HG02885 (cell line): ENCODE measurements around the gene SESN2.

Source experiments
- ATAC-seq: cut with Tn5 transposase; IDR thresholded peaks from one replicate; pipeline ENCODE4 v1.9.1; 2021; ENCODE audit warnings: mild to moderate bottlenecking; ENCODE audit not compliant: unreplicated experiment, poor library complexity

The SESN2 gene

GRCh38 chr1:28259252-28259933 is at the start of gene SESN2:
SESN2 (plus strand) TSS chr1:28259518; CDS start chr1:28259848, 330 bp downstream.
- peak; percentile 96 for ATAC-seq

GRCh38 chr1:28209700-28210099 is 49.6 kb upstream of the SESN2 start:
- ATAC-seq = no peak

- ATAC-seq = no peak
These were observed 46.0 kb upstream of the SESN2 start for GRCh38 chr1:28213315-28213714.

- ATAC-seq = no peak
These were observed 30.2 kb upstream of the SESN2 start for GRCh38 chr1:28229089-28229488.

- ATAC-seq = no peak
These were observed 29.3 kb upstream of the SESN2 start for GRCh38 chr1:28229996-28230395.

GRCh38 chr1:28232558-28233263 is 26.6 kb upstream of the SESN2 start, which contains the start of gene DNAJC8:
DNAJC8 (minus strand) TSS chr1:28233029; CDS start chr1:28232998, 31 bp downstream.
- peak; percentile 54 for ATAC-seq

- no peak for ATAC-seq
These were observed 26.1 kb upstream of the SESN2 start for GRCh38 chr1:28233264-28233606.

- peak; percentile 89 for ATAC-seq
These were observed 23.3 kb upstream of the SESN2 start, which contains the start of gene ATP5IF1 for GRCh38 chr1:28235755-28236655. ATP5IF1 (plus strand) TSS chr1:28236124; CDS start chr1:28236184, 60 bp downstream.

- ATAC-seq = no peak
These were observed 22.5 kb upstream of the SESN2 start for GRCh38 chr1:28236656-28237322.

- no peak for ATAC-seq
These were observed 20.3 kb upstream of the SESN2 start for GRCh38 chr1:28239004-28239403.

- ATAC-seq = no peak
These were observed 19.3 kb upstream of the SESN2 start for GRCh38 chr1:28240024-28240423.

GRCh38 chr1:28241638-28242241 is 17.6 kb upstream of the SESN2 start:
- ATAC-seq = no peak

GRCh38 chr1:28243685-28244311 is 15.5 kb upstream of the SESN2 start:
- ATAC-seq = no peak

GRCh38 chr1:28244549-28245251 is 14.6 kb upstream of the SESN2 start:
- peak; percentile 33 for ATAC-seq

GRCh38 chr1:28246427-28246832 is 12.9 kb upstream of the SESN2 start:
- no peak for ATAC-seq

GRCh38 chr1:28247612-28248272 is 11.6 kb upstream of the SESN2 start:
- no peak for ATAC-seq

- ATAC-seq = no peak
These were observed 10.9 kb upstream of the SESN2 start for GRCh38 chr1:28248273-28249012.
